ENCODE results near the gene PRKCSH. TPM values are rescaled to one million over a fixed set of nuclear protein-coding genes. Genes with fewer than 3 reads are reported as not detected.
"Not testable (repeated sequence)": the region's sequence is repeated elsewhere in the genome, so short reads cannot be mapped to it uniquely, and the experiment has no call there.

PRKCSH gene
- total RNA-seq, 1 experiment from 2014 or later, result 399 TPM

- DNase-seq (ENCODE audit: low read depth, low spot score), result no peak
- no TSS peak for BruUV-seq (replicated peaks)
- TF ChIP-seq SIN3A (IDR thresholded peaks at IDR 0.05; ENCODE audit: borderline replicate concordance, insufficient read depth, low read depth, low read length) (no peak), POLR2AphosphoS5 (IDR thresholded peaks at IDR 0.05; ENCODE audit: low read depth, low read length) (no peak), CTCF (IDR thresholded peaks at IDR 0.05) (no peak), REST (IDR thresholded peaks at IDR 0.05; ENCODE audit: insufficient read depth in 1 of 2, low read depth in 2 of 2, low read length in 1 of 2) (no peak), TCF7L2 (IDR thresholded peaks at IDR 0.05; ENCODE audit: low read depth, low read length) (no peak)
- ChIA-PET POLR2A (no interaction called here), CTCF (no interaction called here)
- in situ Hi-C loops (cut with HindIII; ENCODE audit: low pct_unique_long_range_greater_than_20kb, low sequenced_read_pairs), result no loop called here
- ATAC-seq, result no peak
- H3K4me1 ChIP-seq (ENCODE audit: control insufficient read depth, insufficient read depth, low read length), result no peaks in the 10 kb centered on the region
- no peaks in the 10 kb centered on the region for H3K27me3 ChIP-seq (ENCODE audit: control insufficient read depth, insufficient read depth, low read length)
- H3K9me3 ChIP-seq (ENCODE audit: control insufficient read depth, insufficient read depth, low read depth, low read length), result no peaks in the 10 kb centered on the region
- no peak overlapping the region for H3K4me3 ChIP-seq (ENCODE audit: low read depth in 2 of 2, low read length in 2 of 2)
- H3K27ac ChIP-seq (ENCODE audit: low read length), result no peak overlapping the region
- intact Hi-C loops (cut with micrococcal nuclease; ENCODE audit: unreplicated experiment), result no loop called here
- H3K36me3 ChIP-seq (ENCODE audit: control insufficient read depth, insufficient read depth, low read length), result no peaks in the 10 kb centered on the region
Observed at GRCh38 chr19:11404588-11405222, 30.7 kb upstream of the PRKCSH start.

- no peak overlapping the region for H3K4me3 ChIP-seq (ENCODE audit: low read depth in 2 of 2, low read length in 2 of 2)
- BruUV-seq (replicated peaks), result no TSS peak
- DNase-seq (ENCODE audit: low read depth, low spot score) (no peak), ATAC-seq (no peak)
- TF ChIP-seq REST (IDR thresholded peaks at IDR 0.05; ENCODE audit: insufficient read depth in 1 of 2, low read depth in 2 of 2, low read length in 1 of 2) (no peak), TCF7L2 (IDR thresholded peaks at IDR 0.05; ENCODE audit: low read depth, low read length) (no peak), SIN3A (IDR thresholded peaks at IDR 0.05; ENCODE audit: borderline replicate concordance, insufficient read depth, low read depth, low read length) (no peak), POLR2AphosphoS5 (IDR thresholded peaks at IDR 0.05; ENCODE audit: low read depth, low read length) (no peak), CTCF (IDR thresholded peaks at IDR 0.05) (no peak)
- H3K27me3 ChIP-seq (ENCODE audit: control insufficient read depth, insufficient read depth, low read length), result no peaks in the 10 kb centered on the region
- intact Hi-C loops (cut with micrococcal nuclease; ENCODE audit: unreplicated experiment) (no loop called here), in situ Hi-C loops (cut with HindIII; ENCODE audit: low pct_unique_long_range_greater_than_20kb, low sequenced_read_pairs) (no loop called here)
- no peaks in the 10 kb centered on the region for H3K4me1 ChIP-seq (ENCODE audit: control insufficient read depth, insufficient read depth, low read length)
- ChIA-PET POLR2A (interaction anchor here (0.7 kb wide), 1 partner anchor 29 kb away, joined by 4 read pairs; the partner anchor contains the start of gene ODAD3), CTCF (no interaction called here)
- no peaks in the 10 kb centered on the region for H3K9me3 ChIP-seq (ENCODE audit: control insufficient read depth, insufficient read depth, low read depth, low read length)
- H3K36me3 ChIP-seq (ENCODE audit: control insufficient read depth, insufficient read depth, low read length), result no peaks in the 10 kb centered on the region
- no peak overlapping the region for H3K27ac ChIP-seq (ENCODE audit: low read length)
Observed at GRCh38 chr19:11405846-11406643, 29.4 kb upstream of the PRKCSH start.

- BruUV-seq (replicated peaks); H3K4me1 ChIP-seq (ENCODE audit: control insufficient read depth, insufficient read depth, low read length); H3K9me3 ChIP-seq (ENCODE audit: control insufficient read depth, insufficient read depth, low read depth, low read length); intact Hi-C loops (cut with micrococcal nuclease; ENCODE audit: unreplicated experiment); H3K27me3 ChIP-seq (ENCODE audit: control insufficient read depth, insufficient read depth, low read length); H3K4me3 ChIP-seq (ENCODE audit: low read depth in 2 of 2, low read length in 2 of 2); ATAC-seq; H3K36me3 ChIP-seq (ENCODE audit: control insufficient read depth, insufficient read depth, low read length); POLR2A ChIA-PET; in situ Hi-C loops (cut with HindIII; ENCODE audit: low pct_unique_long_range_greater_than_20kb, low sequenced_read_pairs); H3K27ac ChIP-seq (ENCODE audit: low read length); DNase-seq (ENCODE audit: low read depth, low spot score); CTCF ChIA-PET: not testable (repeated sequence)
Observed at GRCh38 chr19:11406703-11407236, 28.7 kb upstream of the PRKCSH start.

Data from Panc1 (cell line).